ENCODE measurements around the gene MAPKAP1.

DNA sequence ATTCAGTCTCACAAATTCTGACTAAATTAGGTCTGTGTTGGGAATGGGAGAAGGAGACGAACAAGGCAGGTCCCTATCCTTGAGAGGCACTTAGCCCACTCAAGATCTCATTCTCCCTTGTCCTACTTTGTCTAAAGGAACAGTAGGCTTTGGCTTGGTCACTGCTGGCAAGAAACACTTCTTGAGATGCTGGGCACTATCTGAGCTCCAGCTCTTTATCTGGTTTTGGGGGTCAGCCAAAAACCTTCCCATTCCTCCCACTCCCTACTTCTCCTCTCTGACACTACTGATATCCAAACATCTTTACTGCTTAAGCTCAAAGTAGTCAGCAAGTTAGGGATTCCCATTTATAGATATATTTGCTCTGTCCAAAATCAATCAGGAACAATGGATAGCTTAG is 155.2 kb downstream of the MAPKAP1 start:
- TF ChIP-seq, protein P1, sequence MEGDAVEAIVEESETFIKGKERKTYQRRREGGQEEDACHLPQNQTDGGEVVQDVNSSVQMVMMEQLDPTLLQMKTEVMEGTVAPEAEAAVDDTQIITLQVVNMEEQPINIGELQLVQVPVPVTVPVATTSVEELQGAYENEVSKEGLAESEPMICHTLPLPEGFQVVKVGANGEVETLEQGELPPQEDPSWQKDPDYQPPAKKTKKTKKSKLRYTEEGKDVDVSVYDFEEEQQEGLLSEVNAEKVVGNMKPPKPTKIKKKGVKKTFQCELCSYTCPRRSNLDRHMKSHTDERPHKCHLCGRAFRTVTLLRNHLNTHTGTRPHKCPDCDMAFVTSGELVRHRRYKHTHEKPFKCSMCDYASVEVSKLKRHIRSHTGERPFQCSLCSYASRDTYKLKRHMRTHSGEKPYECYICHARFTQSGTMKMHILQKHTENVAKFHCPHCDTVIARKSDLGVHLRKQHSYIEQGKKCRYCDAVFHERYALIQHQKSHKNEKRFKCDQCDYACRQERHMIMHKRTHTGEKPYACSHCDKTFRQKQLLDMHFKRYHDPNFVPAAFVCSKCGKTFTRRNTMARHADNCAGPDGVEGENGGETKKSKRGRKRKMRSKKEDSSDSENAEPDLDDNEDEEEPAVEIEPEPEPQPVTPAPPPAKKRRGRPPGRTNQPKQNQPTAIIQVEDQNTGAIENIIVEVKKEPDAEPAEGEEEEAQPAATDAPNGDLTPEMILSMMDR (IDR thresholded peaks at IDR 0.05), result no peak
- no peak for TF ChIP-seq POLR2A (IDR thresholded peaks at IDR 0.05)
